Peyer's patch (tissue), 4 donors: ENCODE measurements around the gene DDRGK1.

ENCODE experiments used
- CTCF ChIP-seq, 6 experiments: fragments of 450-650 bp in 4 of 6; fragments of 200-600 bp in 2 of 6; sonication (generic) in 1 of 6; IDR thresholded peaks; one replicate each; pipeline ENCODE4 v1.5.1; 2017 to 2019; ENCODE audit warnings: antibody characterized with exemption in 6 of 6, mild to moderate bottlenecking in 3 of 6, moderate library complexity in 1 of 6
- POLR2A ChIP-seq, 2 donors: fragments of 450-650 bp; IDR thresholded peaks; one replicate each; pipeline ENCODE4 v1.5.1; 2017; ENCODE audit warnings: antibody characterized with exemption in 2 of 2, mild to moderate bottlenecking in 2 of 2, moderate library complexity in 2 of 2

- no peak for TF ChIP-seq POLR2A (IDR thresholded peaks at IDR 0.05)
- TF ChIP-seq CTCF (IDR thresholded peaks at IDR 0.05), result no peak
Measured at GRCh38 chr20:3171391-3172125, 32.9 kb downstream of the DDRGK1 start.
